Activated CD4-positive, alpha-beta T cell treated with anti-CD3 and anti-CD28 coated beads, Interleukin-2, amount 50 U/mL, for 24 hours (primary cell): Measurements from ENCODE around the gene SRSF3.
"Not testable (repeated sequence)": the region's sequence is repeated elsewhere in the genome, so short reads cannot be mapped to it uniquely, and the experiment has no call there.

Experiments used
- DNase-seq, 2 donors: peaks; one replicate each; pipeline ENCODE4 v3.0.0-alpha.2; 2020; ENCODE audit warnings: low read depth in 1 of 2, low spot score in 1 of 2

SRSF3 gene

DNA sequence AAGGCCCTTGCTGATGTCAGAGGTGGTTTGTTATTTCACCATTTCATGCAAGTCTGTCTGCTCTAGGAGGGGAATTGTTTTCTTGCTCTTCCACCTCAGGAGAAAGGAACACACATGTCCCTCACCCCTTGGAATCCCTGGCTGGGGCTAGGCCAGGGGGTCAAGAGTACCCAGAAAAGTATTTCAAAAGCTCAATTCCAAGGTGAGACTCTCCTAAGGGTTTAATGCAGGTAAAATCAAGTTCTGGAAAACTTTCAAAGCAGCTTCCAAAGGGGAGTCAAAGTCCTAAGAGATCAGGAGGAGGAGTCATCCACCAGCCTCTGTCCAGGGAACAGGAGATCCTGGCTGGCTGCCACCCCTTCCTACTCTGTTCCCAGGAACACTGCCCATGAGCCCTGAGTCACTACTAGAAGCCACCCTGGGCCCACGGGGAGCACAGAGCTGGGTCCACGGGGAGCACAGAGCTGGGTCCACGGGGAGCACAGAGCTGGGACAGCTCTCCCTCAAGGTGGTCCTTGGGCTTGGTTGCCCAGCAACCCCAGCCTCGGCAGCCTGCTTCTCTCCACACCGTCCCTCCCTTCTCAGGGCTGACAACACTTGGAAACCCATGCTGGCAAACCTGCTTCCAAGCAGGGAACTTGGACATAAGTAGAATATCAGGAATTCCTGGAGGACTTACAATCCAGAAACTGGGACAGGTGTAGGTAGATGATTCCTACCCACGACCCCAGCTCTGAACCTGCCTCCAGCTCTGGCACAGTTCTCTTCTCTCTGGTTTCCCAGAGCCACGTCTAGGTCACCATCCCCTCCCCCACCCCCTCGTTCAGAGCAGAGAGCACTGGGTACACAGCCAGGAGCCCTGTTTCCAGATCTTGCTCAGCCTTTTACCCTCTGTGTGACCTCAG is 49.0 kb downstream of the SRSF3 start:
- no peak for DNase-seq

DNA sequence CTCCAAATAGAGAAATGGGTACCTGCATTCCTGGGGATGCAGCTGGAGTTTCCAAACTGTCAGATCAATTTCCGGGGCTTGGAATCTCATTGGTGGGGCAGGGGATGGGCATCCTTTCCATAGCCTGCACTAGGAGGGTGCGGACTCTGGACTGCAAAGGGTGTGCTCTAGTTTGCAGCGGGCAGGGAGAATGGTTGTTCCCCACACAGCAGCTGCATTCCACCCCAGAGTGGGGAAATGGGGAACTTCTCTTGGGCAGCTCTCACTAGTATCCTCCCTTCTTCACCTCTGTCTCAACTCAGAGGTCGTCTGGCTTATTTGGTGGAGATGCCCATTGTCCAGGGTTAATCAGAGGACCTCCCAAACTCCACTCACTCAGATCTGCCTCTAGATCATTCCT is 49.8 kb downstream of the SRSF3 start:
- DNase-seq, result no peak

DNA sequence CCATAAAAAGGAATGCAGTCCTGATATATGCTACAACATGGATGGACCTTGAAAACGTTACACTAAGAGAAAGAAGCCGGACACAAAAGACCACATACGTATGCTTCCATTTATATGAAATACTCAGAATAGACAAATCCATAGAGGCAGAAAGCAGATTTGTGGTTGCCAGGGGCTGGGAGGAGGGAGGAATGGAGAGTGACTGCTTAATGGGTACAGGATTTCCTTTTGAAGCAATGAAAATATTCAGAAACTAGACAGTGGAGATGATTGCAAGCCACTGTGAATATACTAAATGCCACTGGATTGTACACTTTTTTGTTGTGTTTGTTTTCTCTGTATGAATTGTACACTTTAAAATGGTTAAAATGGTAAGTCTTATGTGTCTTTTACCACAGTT is 54.9 kb downstream of the SRSF3 start:
- no peak for DNase-seq

DNA sequence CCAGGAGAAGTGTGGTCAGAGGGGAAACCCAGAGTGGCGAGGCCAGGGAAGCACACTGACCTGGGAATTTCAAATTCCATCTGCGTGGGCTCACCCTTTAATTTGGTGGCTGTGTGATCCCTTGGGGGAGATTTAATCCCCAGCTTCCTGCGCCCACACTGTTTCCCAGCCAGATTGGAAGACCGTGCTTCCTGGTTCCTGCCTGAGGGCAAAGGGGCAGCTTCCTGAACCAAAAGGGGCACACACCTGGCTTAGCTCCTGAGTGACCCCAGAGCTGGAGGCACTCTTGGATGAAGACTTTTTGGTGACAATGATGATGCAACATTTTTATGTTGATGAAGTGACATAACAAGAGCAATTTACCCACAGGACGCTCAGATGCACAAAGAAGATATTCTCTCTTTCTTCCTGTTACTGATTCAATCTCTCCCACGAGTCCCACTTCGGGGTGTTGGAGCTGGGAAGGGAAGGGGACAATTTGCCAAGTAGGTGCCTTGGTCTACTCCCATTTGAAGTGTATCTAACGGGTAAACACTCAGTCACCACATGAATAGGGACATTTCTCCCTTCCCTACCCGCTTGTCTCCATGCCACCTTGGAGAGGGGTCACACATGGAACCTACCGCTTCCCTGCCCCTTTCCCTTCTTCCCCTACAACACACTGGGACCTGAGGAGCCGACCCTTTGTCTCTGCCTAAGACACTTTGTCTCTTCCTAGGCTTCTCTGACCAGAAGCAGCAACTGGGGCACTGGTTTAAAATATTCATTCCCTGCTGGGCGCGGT is 55.7 kb downstream of the SRSF3 start:
- DNase-seq, result no peak

DNA sequence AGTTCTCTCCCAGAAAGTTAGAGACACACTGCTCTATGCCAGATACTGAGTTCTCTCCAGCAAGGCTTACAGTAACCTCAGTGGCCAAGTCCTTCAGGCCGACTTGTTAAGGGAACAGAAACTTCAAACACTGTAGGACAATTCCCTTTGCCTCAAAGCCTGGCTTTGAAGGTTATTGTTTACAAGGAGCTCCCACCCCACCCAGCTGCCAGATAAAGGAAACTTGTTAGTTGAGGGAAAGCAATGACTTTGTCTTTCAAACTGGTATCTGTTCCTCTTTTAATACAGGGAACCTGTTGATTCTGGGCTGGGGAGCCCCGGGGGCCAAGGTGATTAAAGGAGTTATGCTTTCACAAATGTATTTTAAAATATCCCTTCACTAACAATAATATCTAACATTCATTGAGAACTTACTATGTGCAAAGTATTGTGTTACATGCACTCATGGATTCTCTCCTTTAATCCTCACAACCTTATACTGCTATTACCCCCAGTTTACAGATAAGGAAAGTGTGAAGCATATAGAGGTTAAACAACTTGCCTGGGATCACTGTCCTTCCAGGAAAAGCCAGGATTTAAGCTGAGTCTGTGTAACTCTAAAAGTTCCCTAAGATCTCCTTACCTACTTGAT is 56.8 kb downstream of the SRSF3 start:
- DNase-seq, result no peak

DNA sequence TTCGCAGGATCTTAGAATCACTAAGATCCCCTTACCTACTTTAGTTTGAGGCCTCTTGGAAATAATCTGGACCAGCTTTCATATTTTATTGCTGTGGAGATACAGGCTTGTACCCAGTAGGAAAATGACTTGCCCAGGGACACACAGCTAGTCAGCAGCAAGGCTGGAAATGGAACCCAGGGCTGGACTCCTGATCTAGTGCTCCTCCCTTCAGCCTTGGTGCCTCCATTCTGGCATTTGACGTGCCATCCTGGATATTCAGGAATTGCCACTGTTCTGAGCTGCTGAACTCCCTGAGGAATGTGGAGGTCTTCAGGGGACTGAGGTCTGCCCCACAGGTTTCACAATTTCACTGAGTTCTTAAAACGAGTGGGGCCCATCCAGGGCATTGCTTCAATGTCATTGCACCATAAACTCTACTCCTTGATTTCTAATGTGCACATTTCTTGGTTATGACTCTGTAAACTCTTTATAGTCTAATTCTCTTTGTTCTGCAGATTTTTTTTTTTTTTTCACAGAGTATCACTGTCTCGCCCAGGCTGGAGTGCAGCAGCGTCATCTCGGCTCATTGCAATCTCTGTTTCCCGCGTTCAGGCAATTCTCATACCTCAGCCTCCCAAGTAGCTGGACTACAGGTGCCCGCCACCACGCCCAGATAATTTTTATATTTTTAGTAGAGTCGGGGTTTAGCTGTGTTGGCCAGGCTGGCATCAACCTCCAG is 57.7 kb downstream of the SRSF3 start:
- DNase-seq, result no peak

DNA sequence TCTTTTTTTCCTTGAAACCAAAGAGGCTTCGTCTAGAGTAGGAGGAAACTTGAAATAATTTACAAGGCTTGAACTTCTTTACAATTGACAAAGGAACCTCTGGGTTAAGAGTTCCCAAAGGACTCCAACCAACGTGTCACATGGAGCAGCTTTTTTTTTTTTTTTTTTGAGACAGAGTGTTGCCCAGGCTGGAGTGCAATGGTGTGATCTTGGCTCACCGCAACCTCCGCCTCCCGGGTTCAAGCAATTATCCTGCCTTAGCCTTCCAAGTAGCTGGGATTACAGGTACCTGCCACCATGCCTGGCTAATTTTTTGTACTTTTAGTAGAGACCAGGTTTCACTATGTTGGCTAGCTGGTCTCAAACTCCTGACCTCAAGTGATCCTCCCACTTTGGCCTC is 60.3 kb downstream of the SRSF3 start:
- DNase-seq, result not testable (repeated sequence)
